Measurements from ENCODE around the gene NPPA. TPM values are rescaled to one million over a fixed set of nuclear protein-coding genes. Genes with fewer than 3 reads are reported as not detected.
A peak's percentile ranks its signal among the peaks of the same experiment; 100 is the strongest.

NPPA gene
- total and polyA plus RNA-seq, 9 of the 15 experiments (the other 6 are each of a cell fraction or from before 2014, with no cell fraction given), result not detected

DNA sequence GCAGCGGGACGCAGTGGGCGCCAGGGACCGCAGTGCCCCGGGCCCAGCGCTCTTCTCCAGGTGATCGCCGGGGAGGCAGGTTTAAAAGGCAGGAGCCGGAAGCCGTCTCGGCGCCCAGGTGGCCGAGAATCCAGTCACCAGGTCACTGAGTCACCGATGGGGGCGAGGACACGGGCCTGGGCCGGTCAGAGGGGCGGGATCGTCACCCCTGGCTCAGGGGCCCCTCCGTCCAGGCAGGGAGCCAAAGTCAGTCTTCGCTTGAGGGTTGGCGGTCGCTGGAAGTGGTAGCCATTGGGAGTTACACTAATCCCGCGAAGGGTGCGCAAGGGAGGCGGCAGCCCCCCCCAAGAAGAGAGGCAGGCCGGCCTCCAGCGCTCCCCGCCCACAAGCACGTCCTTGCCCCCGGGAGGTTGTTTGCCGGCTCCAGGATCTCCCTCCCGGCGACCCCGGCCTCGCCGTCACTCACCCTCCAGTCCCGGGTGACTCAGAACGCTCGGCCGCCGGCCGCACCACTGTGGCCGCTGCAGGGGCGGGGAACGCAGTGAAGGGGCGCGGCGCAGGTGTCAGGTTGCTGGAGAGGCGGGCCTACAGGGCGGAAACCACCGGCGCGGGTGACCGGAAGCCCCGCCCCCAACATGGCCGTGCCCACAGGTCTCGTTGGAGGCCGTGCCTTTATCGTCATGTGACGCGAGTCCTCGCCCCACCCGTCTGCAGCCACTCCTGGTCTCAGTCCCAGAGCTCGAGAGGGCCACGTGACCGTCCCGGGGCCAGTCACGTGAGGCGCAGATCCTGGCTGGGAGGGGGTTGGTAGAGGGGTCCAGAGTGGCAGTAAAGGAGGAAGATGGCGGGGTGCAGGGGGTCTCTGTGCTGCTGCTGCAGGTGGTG is 41.9 kb downstream of the NPPA start, which contains the start of the genes CLCN6 and MTHFR (continued):
- TF ChIP-seq CXXC5 (CRISPR knock-in tag; IDR thresholded peaks at IDR 0.05), result peak; percentile 96
- peak; percentile 64 for TF ChIP-seq SMAD4 (CRISPR knock-in tag; conservative IDR thresholded peaks at IDR 0.05)
- TF ChIP-seq GTF2F1 (IDR thresholded peaks at IDR 0.05; ENCODE audit: low read depth, low read length), result peak; percentile 42; the same call in 1 of the 2 replicates
- TF ChIP-seq, protein P1, sequence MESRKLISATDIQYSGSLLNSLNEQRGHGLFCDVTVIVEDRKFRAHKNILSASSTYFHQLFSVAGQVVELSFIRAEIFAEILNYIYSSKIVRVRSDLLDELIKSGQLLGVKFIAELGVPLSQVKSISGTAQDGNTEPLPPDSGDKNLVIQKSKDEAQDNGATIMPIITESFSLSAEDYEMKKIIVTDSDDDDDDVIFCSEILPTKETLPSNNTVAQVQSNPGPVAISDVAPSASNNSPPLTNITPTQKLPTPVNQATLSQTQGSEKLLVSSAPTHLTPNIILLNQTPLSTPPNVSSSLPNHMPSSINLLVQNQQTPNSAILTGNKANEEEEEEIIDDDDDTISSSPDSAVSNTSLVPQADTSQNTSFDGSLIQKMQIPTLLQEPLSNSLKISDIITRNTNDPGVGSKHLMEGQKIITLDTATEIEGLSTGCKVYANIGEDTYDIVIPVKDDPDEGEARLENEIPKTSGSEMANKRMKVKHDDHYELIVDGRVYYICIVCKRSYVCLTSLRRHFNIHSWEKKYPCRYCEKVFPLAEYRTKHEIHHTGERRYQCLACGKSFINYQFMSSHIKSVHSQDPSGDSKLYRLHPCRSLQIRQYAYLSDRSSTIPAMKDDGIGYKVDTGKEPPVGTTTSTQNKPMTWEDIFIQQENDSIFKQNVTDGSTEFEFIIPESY (CRISPR knock-in tag; IDR thresholded peaks at IDR 0.05), result peak; percentile 65
- peak; percentile 72; the same call in 1 of the 2 replicates for TF ChIP-seq NBN (IDR thresholded peaks at IDR 0.05; ENCODE audit: low read depth)
- peak; percentile 74; the same call in 1 of the 2 replicates for TF ChIP-seq LCOR (CRISPR knock-in tag; IDR thresholded peaks at IDR 0.05)
- TF ChIP-seq ETV1 (tag; conservative IDR thresholded peaks at IDR 0.05; ENCODE audit: low read depth), result peak; percentile 77; the same call in 1 of the 2 replicates
- peak; percentile 88 to 97 for TF ChIP-seq FOXK2 (conservative IDR thresholded peaks at IDR 0.05 in 1 of 2, IDR thresholded peaks at IDR 0.05 in 1 of 2; ENCODE audit: low read depth in 2 of 2)
- 0 out of 2 replicates have a peak, but pooled peaks have one; percentile 63 for TF ChIP-seq ZNF764 (CRISPR knock-in tag; IDR thresholded peaks at IDR 0.05; ENCODE audit: low read depth)
- TF ChIP-seq ZNF197 (CRISPR knock-in tag; IDR thresholded peaks at IDR 0.05; ENCODE audit: low read depth), result peak; percentile 88; the same call in 1 of the 2 replicates
- no peak for TF ChIP-seq FUS (optimal IDR thresholded peaks at IDR 0.05; ENCODE audit: low read depth, low read length)
- TF ChIP-seq E2F3 (CRISPR knock-in tag; IDR thresholded peaks at IDR 0.05), result peak; percentile 43; the same call in 1 of the 2 replicates
- TF ChIP-seq, protein P2, sequence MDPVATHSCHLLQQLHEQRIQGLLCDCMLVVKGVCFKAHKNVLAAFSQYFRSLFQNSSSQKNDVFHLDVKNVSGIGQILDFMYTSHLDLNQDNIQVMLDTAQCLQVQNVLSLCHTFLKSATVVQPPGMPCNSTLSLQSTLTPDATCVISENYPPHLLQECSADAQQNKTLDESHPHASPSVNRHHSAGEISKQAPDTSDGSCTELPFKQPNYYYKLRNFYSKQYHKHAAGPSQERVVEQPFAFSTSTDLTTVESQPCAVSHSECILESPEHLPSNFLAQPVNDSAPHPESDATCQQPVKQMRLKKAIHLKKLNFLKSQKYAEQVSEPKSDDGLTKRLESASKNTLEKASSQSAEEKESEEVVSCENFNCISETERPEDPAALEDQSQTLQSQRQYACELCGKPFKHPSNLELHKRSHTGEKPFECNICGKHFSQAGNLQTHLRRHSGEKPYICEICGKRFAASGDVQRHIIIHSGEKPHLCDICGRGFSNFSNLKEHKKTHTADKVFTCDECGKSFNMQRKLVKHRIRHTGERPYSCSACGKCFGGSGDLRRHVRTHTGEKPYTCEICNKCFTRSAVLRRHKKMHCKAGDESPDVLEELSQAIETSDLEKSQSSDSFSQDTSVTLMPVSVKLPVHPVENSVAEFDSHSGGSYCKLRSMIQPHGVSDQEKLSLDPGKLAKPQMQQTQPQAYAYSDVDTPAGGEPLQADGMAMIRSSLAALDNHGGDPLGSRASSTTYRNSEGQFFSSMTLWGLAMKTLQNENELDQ (CRISPR knock-in tag; IDR thresholded peaks at IDR 0.05; ENCODE audit: borderline replicate concordance), result no peak
- 0 out of 2 replicates have a peak, but pooled peaks have one; percentile 20 for TF ChIP-seq GABPB2 (CRISPR knock-in tag; conservative IDR thresholded peaks at IDR 0.05)
- peak; percentile 95 for TF ChIP-seq SUPT5H (IDR thresholded peaks at IDR 0.05)
- TF ChIP-seq ETV5 (CRISPR knock-in tag; IDR thresholded peaks at IDR 0.05; ENCODE audit: low read depth), result peak; percentile 63
- peak; percentile 17; the same call in 1 of the 2 replicates for TF ChIP-seq BCOR (IDR thresholded peaks at IDR 0.05)
- TF ChIP-seq BRCA1 (IDR thresholded peaks at IDR 0.05), result no peak
- no peak for TF ChIP-seq BRCA1 (CRISPR knock-in tag; IDR thresholded peaks at IDR 0.05)
- TF ChIP-seq KLF16 (IDR thresholded peaks at IDR 0.05), result no peak
- TF ChIP-seq GATAD2B (IDR thresholded peaks at IDR 0.05; ENCODE audit: borderline replicate concordance), result no peak
- TF ChIP-seq HOXB6 (CRISPR knock-in tag; IDR thresholded peaks at IDR 0.05; ENCODE audit: borderline replicate concordance), result no peak
- no peak; the same call in 1 of the 2 replicates for TF ChIP-seq CBFB (CRISPR knock-in tag; IDR thresholded peaks at IDR 0.05)
- TF ChIP-seq NCOA2 (IDR thresholded peaks at IDR 0.05; ENCODE audit: partially characterized antibody in 2 of 2), result no peak
- peak; percentile 81 to 95 (median 94) for TF ChIP-seq YY1 (IDR thresholded peaks at IDR 0.05; ENCODE audit: borderline replicate concordance in 1 of 3, control insufficient read depth in 1 of 3, extremely low read depth in 1 of 3, insufficient read depth in 3 of 3, insufficient read length in 1 of 3, insufficient replicate concordance in 2 of 3, low read depth in 1 of 3, low read length in 2 of 3)

Data from K562 (cell line).